ENCODE measurements around the gene CXCL9.
"Not testable (repeated sequence)": the region's sequence is repeated elsewhere in the genome, so short reads cannot be mapped to it uniquely, and the experiment has no call there.

Gene CXCL9

DNA sequence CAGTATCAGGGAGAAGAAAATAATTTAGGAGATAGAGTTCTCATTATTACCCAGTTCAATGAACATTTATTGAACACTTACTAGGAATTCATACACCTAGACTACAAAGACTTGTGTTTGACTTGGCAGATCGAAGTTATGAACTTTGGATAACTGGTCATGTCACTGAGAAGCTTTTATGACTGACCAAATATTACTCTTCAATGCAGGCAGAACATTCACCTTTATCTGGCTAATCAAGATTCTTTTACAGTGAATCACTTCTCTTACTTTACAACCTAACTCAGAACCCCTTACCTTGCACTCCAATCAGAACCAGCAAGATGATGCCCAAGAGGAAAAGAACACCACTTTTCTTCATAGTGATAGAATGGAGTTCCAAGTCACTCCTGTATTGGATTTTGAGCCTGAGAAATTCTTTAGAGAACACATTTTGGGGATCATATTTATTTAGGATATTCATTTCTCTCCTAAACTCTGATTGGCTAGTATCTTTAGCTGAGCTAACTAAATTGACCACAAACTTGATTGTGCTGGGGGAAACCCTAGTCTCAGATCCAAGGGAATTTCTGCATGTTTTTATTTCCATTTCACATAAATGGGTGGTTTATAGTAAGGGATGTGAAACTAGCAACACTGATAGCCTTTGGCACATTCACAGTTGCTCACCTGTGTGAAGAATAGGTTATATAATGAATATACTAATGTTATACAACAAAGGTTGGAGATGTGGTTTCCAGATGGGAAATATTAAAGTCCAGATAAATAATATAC, at the start of gene CXCL9:
Gene CXCL9, minus strand, starts transcription at position 421 of the 774 bp plus-strand sequence. Its CDS starts 60 bp downstream, at position 361.
- DNase-seq (ENCODE audit: low spot score) = no peak

DNA sequence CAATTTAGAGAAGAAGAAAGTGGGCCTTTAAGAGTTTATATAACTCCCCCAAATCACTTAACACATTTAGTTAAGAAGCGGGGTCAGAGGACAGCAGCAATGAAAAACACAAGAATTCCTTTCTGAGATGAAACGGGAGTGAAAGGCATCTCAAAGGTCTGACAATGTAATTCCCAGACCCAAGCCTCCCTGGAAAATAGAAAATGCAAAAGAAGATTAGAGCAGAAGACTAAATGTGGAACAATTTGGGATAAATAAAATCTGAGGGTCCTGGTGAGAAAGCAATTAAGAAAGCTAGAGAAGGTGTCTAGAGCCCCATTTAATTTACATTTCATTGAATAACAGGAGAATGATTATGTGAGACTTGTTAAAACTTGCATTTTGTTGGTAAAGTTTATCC, 48.1 kb upstream of the CXCL9 start:
- DNase-seq (ENCODE audit: low spot score) = no peak

DNA sequence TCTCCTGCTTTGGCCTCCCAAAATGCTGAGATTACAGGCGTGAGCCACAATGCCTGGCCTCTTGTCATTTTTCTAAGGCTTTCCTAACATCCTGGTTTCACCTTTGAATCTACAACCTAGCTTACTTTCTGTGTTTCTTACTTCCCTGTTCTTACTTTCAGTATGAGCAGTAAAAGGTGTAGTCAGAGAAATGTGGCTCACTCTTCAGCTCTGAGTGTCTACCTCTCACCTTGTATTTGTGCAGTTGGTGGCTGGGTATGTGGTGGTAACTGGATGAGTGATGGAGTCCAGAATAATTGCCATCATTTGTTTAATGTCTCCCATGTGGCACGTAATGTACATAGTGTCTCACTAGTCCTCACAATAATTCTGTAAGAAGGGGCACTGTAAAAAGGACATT, 47.7 kb upstream of the CXCL9 start:
- DNase-seq (ENCODE audit: low spot score) = no peak

DNA sequence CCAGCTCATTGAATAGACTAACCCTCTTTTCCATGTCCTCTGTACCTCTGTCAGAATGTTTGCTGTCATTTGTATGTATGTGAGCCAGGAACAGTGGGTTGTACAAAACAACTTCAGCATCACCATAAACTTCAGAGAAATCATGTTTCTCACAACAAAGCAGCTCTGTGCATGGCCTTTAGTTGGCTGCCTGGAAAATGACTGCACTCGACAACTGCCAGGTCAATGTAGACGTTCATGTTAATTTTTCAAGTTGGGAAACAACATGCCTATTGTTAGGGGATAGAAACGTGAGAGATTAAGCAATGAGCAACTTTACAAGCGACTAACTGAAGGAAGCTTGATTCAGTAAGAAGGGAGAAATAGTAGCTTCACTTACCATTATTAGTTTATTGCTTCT, 46.4 kb upstream of the CXCL9 start:
- DNase-seq (ENCODE audit: low spot score) = no peak

DNA sequence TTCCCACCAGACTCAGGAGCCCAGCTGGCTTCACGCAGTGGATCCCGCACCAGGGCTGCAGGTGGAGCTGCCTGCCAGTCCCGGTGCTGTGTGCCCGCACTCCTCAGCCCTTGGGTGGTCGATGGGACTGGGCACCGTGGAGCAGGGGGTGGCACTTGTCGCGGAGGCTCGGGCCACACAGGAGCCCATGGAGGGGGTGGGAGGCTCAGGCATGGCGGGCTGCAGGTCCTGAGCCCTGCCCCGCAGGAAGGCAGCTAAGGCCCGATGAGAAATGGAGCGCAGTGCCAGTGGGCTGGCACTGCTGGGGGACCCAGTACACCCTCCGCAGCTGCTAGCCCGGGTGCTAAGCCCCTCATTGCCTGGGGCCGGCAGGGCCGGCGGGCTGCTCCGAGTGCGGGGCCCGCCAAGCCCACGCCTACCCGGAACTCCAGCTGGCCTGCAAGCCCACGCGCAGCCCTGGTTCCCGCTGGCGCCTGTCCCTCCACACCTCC, 43.3 kb upstream of the CXCL9 start:
- not testable (repeated sequence) for DNase-seq (ENCODE audit: low spot score)

DNA sequence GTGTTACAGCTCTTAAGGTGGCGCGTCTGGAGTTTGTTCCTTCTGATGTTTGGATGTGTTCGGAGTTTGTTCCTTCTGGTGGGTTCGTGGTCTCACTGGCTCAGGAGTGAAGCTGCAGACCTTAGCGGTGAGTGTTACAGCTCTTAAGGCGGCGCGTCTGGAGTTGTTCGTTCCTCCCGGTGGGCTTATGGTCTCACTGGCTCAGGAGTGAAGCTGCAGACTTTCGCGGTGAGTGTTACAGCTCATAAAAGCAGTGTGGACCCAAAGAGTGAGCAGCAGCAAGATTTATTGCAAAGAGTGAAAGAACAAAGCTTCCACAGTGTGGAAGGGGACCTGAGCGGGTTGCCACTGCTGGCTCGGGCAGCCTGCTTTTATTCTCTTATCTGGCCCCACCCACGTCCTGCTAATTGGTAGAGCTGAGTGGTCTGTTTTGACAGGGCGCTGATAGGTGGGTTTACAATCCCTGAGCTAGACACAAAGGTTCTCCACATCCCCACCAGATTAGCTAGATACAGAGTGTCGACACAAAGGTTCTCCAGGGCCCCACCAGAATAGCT, 42.6 kb upstream of the CXCL9 start:
- DNase-seq (ENCODE audit: low spot score) = not testable (repeated sequence)

DNA sequence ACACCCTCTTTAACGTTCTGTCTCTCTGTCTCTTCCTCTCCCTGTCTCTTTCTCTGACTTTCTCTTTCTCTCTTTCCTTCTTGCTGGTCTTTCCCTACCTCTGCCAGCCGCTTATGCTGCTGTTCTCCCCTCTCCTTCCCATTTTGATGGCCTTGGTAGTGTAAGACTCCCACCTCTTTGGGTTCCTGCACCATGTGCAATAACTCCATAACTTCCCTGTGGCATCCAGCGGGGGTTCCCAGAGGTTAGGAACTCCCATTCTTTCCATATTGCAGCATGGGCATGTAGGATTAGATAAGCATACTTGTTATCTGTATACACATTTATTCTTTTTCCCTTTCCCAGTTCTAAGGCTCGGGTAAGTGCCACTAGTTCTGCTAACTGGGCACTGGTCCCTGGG, 37.4 kb upstream of the CXCL9 start:
- not testable (repeated sequence) for DNase-seq (ENCODE audit: low spot score)

DNA sequence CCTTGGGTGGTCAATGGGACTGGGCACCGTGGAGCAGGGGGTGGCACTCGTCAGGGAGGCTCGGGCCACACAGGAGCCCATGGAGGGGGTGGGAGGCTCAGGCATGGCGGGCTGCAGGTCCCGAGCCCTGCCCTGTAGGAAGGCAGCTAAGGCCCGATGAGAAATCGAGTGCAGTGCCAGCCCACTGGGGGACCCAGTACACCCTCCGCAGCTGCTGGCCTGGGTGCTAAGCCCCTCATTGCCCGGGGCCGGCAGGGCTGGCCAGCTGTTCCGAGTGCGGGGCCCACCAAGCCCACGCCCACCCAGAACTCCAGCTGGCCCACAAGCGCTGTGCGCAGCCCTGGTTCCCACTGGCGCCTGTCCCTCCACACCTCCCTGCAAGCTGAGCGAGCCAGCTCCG, 36.0 kb upstream of the CXCL9 start:
- not testable (repeated sequence) for DNase-seq (ENCODE audit: low spot score)

DNA sequence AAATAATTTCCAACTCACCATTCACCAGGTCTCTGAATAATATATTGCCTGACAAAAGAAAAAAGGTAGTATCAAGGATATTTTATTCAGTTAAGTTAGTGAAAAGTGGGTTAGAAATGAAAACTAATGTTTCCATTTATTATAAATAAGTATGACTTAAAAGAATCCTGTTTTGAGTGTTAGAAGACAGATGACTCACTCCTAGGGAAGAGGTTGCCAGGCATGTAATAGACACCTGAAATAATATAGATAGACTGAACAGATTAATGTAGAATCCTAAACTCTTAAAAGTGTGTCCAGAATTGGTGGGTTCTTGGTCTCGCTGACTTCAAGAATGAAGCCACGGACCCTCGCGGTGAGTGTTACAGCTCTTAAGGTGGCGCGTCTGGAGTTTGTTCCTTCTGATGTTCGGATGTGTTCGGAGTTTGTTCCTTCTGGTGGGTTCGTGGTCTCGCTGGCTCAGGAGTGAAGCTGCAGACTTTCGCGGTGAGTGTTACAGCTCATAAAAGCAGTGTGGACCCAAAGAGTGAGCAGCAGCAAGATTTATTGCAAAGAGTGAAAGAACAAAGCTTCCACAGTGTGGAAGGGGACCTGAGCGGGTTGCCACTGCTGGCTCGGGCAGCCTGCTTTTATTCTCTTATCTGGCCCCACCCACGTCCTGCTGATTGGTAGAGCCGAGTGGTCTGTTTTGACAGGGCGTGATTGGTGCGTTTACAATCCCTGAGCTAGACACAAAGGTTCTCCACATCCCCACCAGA, 35.1 kb upstream of the CXCL9 start:
- not testable (repeated sequence) for DNase-seq (ENCODE audit: low spot score)

DNA sequence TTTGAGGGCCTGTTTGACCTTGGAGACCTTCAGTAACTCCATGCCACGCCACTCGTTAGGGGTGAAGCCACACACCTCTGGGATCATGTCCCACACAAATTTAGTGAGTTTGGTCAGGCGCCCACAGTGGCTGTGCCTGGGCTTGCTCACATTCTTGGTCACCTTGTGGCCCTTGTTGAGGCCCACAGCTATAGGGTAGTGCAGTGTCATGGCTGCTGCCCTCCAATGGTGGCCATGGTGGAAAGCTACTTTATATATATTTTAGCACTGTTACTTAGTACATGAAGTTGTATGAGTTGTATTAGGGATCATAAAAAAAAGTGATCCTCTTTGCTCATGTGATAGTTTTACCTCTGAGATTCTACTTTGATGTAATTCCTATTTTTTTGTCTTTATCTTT, 29.5 kb upstream of the CXCL9 start:
- DNase-seq (ENCODE audit: low spot score) = no peak

DNA sequence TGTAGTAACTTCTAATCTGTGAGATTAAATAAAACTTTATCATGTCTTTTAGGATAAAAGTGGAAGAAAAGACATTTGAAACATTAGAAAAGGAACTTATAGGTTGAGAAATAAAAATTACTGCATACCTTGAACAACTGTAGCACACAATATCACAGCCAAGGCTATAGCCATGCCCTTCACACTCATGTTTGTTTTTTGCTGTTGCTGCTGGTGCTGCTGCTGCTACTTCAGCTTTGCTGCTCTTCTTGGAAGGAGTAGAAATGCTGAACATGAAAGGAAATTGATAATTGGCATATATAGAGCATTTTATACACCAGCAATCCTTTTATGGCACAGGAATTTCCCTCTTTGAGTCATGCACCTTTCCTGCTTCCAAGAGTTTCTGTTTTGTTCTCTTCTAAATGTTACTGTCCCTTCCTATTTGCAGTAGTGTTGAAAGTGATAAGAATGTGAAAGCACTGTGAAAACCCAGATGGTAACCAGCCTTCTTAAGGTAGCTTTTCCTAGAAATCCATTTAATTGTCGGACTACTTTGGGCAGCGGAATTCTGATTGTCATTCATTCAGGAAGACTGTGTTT, 28.6 kb upstream of the CXCL9 start, which contains the start of gene CXCL11:
Gene CXCL11, minus strand, starts transcription at position 272 of the 582 bp plus-strand sequence. Its CDS starts 83 bp downstream, at position 189.
- DNase-seq (ENCODE audit: low spot score) = no peak

DNA sequence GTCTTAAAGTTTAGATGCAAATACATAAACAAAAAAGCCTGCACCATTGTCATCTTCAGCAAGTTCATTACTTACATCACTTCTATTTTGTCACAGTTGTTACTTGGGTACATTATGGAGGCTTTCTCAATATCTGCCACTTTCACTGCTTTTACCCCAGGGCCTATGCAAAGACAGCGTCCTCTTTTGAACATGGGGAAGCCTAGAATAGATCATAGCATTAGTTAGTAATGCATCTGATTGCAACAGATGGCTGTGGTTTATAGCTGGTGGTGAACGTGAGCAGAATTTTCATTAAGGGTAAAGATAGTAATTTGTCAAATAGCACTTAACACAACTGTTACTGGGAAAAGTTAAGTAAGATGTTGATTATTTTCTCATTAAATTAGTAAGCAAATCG, 27.8 kb upstream of the CXCL9 start:
- no peak for DNase-seq (ENCODE audit: low spot score)

DNA sequence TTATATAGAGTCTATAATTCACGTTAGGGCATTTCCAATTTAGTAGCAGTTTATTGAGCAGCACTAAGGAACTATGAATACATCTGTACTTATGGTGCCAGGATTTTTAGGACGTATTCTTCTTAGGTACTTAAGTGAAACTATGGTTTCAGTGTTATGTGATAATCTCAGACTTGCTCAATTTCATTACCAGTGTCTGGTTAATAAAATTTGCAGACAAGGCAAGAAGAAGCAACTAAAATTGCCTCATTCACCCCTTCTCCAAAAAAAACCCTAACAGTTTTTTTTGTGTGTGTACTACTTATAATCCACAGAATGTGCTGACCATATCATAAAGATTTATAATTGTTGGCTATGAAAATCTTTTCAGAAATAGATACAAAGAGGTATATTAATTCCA, 22.0 kb upstream of the CXCL9 start:
- DNase-seq (ENCODE audit: low spot score) = no peak

DNA sequence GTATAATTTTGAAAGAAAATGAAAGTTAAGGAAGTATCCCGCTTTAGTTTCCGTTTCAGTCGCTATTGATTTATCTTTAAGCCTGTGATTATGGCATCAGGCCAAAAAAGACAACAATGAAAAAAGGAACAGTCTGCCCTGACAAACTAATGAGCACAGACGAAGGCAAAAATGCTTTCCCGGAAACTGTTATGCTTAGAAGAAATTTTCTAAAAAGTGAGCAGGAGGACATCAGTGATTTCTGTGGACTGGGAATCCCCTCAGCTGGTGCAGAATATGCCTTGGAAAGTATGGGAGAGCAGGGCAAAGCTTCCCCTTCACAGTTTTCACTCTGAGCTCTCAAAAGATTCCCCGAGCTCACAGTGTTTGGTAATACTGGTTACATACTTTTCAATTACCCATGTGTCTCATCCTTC, 21.0 kb upstream of the CXCL9 start:
- DNase-seq (ENCODE audit: low spot score) = no peak

DNA sequence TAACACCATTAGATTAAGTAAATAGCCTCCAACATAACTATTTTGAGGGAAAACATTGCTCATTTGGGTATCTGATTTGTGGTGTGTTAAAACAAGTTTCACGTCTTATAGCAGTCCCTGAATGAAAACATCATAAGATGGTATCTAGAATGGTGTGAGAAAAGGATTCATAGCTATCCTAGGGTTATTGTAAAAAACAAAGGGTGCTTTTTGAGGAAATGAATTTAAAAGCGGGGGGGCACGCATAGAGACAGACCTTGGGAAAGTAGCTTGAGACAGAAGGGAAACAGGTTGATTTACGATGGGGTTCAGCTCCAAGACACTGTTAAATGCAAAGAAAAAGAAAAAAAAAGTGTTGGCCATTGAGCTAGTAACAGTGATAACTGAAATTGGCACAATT, 16.8 kb upstream of the CXCL9 start:
- no peak for DNase-seq (ENCODE audit: low spot score)

DNA sequence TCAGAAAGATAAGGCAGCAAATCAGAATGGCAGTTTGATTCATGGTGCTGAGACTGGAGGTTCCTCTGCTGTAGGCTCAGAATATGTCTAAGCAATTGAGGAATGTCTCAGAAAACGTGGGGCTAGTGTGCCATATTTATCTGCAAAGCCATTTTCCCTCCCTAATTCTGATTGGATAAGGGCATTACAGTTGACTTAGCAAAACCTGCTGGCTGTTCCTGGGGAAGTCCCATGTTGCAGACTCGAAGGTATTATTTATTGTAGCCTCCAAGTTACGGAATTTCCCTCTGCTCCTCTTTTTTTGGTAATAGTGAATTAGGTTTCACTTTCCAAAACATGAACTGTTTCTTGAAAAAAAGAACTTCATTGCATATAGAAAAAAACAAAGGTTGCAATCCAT, 16.1 kb upstream of the CXCL9 start, which contains the start of gene CXCL10:
Gene CXCL10, minus strand, starts transcription at position 109 of the 400 bp plus-strand sequence. Its CDS starts 66 bp downstream, at position 43.
- DNase-seq (ENCODE audit: low spot score) = no peak

DNA sequence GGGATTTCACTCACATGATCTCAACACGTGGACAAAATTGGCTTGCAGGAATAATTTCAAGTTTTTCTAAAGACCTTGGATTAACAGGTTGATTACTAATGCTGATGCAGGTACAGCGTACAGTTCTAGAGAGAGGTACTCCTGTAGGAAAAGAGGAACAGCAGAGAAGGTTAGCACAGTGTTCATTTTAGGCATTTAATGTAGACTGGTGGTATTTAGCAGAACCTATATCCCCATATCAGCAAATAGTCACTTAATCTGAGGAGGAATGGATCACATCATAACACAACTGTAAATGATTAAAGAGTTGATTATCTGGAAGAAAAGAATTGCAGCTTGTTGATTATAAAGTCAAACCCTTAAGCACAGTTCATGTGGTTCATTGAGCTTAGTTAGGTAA, 15.4 kb upstream of the CXCL9 start:
- no peak for DNase-seq (ENCODE audit: low spot score)

DNA sequence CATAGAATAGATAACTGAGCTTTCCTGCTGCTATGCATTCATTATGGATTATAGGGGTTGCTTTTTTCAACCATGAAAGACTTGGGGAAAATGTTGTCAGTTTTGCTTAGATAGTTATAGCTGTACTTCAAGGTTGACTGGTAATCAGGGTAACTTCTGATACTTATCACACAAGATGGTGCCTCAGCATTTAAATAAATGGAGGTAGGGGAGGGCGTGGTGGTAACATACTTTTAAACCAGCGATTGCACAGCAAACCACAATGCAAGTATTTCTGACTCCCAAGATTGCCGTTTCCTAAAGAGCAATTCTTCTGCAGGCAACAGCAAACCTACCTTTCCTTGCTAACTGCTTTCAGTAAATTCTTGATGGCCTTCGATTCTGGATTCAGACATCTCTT, 14.7 kb upstream of the CXCL9 start:
- DNase-seq (ENCODE audit: low spot score) = no peak

DNA sequence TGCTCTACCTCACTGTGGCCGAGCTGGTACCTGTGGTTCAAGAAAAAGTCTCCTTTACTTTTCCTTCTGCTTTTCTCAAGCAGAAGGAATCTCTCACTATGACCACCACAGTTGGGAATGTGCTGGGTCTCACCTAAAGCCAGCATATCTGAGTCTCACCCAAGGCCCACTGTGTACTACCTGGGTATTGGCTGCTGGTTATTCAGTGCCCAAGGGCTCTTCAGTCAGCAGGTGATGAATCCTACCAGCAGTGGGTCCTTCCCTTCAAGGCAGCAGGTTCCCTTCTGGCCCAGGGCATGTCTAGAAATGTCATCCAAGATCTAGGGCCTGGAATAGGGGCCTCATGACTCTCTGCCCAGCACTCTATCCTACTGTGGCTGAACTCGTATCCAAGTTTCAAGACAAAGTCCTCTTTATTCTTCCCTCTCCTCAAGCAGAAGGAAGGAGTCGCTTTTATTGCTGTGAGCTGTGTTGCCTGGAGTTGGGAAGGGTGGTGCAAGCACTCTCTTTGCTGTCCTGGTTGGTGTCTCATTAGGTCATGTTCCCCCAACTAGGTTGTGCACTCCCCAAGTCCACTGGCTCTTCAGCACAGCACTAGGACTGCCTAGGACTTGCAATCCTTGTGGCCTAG, 9.9 kb upstream of the CXCL9 start:
- DNase-seq (ENCODE audit: low spot score) = no peak

DNA sequence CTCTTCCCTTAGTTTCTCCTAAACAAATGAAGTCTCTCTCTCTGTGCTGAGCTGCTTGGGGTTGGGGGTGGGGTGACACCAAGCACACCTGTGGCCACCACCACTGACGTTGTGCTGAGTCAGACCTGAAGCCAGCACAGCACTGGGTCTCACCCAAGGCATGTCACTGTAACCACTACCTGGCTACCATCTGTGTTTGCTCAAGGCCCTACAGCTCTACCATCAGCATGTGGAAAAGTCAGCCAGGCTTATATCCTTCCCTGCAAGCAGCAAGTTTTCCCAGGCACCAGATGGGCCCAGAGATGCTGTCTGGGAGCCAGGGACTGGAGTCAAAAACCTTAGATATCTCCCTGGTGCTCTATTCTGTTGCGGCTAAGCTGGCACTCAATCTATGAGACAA, 9.1 kb upstream of the CXCL9 start:
- no peak for DNase-seq (ENCODE audit: low spot score)

DNA sequence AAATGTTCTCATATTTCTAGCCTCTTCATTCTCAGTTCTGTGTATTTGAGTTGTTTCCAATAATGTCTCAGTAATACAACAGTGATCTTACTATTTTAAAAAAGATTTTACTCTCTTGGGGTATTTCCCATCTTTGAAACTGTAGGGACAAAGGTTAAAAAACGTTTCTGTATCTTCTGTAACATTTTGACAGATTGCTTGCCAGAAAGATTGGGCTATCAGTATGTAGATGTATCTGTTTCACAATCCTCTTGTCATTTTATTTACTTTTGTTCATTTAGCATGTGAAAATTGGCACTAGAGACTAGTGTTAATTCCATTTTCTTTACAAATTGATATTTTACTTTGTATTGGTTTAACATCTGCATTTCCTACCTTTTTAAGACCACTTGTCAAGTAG, 6.2 kb upstream of the CXCL9 start:
- DNase-seq (ENCODE audit: low spot score) = no peak

DNA sequence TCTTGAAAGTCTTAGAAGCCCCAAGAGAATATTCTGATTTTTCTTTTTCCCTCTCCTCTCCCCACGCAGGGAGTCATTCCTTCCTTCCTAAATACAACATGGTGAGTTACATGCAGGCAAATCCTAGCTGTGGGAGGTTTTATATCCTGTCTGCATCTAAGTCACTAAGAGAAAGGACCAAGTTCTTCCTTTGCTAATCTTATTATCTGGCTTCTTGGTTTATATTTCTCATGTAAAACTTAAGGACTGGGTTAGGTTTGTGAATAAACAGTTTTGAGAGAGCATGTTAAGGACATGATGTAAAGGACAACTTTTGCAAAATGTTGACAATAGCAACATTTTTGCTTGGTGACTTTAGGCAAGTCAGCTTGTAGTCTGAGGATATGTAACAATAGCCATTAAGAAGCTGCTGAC, 5.1 kb upstream of the CXCL9 start:
- no peak for DNase-seq (ENCODE audit: low spot score)
